Calu3 (cell line): ENCODE data around the gene GPAM. TPM values are rescaled to one million over a fixed set of nuclear protein-coding genes. Genes with fewer than 3 reads are reported as not detected.

ENCODE experiments used
- BruUV-seq: library from RNA; stranded (reverse); fragments of 400-500 nt; replicated peaks from 2 replicates; lab custom pipeline; 2021; lab: Mats Ljungman, UMichigan
- CTCF ChIA-PET: fragments of 300-600 bp; sonication (Branson Sonifier 250); formaldehyde crosslinking; loops from one replicate; lab custom pipeline; 2022; ENCODE audit warnings: antibody characterized with exemption; lab: Charles Lee
- DNase-seq: peaks from one replicate; pipeline ENCODE4 v3.0.0; 2022
- H3K27ac Mint-ChIP-seq: one replicate; pipeline ENCODE4 v1.8.0; 2022; ENCODE audit warnings: mixed read lengths; ENCODE audit not compliant: unreplicated experiment
- H3K27me3 Mint-ChIP-seq: one replicate; pipeline ENCODE4 v1.8.0; 2022; ENCODE audit warnings: mixed read lengths; ENCODE audit not compliant: unreplicated experiment
- H3K36me3 Mint-ChIP-seq: one replicate; pipeline ENCODE4 v1.8.0; 2022; ENCODE audit warnings: mild to moderate bottlenecking, moderate library complexity, mixed read lengths; ENCODE audit not compliant: insufficient read depth, unreplicated experiment
- H3K4me1 Mint-ChIP-seq: one replicate; pipeline ENCODE4 v1.8.0; 2022; ENCODE audit warnings: mild to moderate bottlenecking, low read depth, mixed read lengths; ENCODE audit not compliant: unreplicated experiment
- H3K4me3 Mint-ChIP-seq: one replicate; pipeline ENCODE4 v1.8.0; 2022; ENCODE audit warnings: mild to moderate bottlenecking, low read depth, moderate library complexity, mixed read lengths; ENCODE audit not compliant: unreplicated experiment
- H3K9me3 Mint-ChIP-seq: one replicate; pipeline ENCODE4 v1.8.0; 2022; ENCODE audit warnings: low read depth, mixed read lengths; ENCODE audit not compliant: unreplicated experiment
- intact Hi-C: fragments of 100-400 bp; cut with micrococcal nuclease; formaldehyde crosslinking; loops from one replicate; pipeline ENCODE4 v1.10.0; 2022; ENCODE audit not compliant: unreplicated experiment
- total RNA-seq: library from RNA; stranded (reverse); gene quantifications from 2 replicates; pipeline ENCODE4 v1.2.3, GENCODE V29; 2022
- TF ChIP-seq, protein P1 (sequence below): fragments of 200-600 bp; IDR thresholded peaks from one replicate; pipeline ENCODE4 v1.8.0; 2022; ENCODE audit warnings: antibody characterized with exemption; ENCODE audit not compliant: unreplicated experiment

Gene GPAM
- total RNA-seq, 1 experiment from 2014 or later = 6.5 TPM

- intact Hi-C loops = no loop called here
- Mint-ChIP-seq H3K27ac (no peak overlapping the region), H3K4me3 (no peak overlapping the region), H3K4me1 (no peaks in the 10 kb centered on the region), H3K9me3 (no peaks in the 10 kb centered on the region), H3K27me3 (peaks cover 34% of the 10 kb centered on the region), H3K36me3 (no peaks in the 10 kb centered on the region)
- no peak for DNase-seq
- CTCF ChIA-PET = no interaction called here
- no TSS peak for BruUV-seq
- TF ChIP-seq, protein P1, sequence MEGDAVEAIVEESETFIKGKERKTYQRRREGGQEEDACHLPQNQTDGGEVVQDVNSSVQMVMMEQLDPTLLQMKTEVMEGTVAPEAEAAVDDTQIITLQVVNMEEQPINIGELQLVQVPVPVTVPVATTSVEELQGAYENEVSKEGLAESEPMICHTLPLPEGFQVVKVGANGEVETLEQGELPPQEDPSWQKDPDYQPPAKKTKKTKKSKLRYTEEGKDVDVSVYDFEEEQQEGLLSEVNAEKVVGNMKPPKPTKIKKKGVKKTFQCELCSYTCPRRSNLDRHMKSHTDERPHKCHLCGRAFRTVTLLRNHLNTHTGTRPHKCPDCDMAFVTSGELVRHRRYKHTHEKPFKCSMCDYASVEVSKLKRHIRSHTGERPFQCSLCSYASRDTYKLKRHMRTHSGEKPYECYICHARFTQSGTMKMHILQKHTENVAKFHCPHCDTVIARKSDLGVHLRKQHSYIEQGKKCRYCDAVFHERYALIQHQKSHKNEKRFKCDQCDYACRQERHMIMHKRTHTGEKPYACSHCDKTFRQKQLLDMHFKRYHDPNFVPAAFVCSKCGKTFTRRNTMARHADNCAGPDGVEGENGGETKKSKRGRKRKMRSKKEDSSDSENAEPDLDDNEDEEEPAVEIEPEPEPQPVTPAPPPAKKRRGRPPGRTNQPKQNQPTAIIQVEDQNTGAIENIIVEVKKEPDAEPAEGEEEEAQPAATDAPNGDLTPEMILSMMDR = no peak
Observed at GRCh38 chr10:112223725-112224124, 40.2 kb upstream of the GPAM start.

DNA sequence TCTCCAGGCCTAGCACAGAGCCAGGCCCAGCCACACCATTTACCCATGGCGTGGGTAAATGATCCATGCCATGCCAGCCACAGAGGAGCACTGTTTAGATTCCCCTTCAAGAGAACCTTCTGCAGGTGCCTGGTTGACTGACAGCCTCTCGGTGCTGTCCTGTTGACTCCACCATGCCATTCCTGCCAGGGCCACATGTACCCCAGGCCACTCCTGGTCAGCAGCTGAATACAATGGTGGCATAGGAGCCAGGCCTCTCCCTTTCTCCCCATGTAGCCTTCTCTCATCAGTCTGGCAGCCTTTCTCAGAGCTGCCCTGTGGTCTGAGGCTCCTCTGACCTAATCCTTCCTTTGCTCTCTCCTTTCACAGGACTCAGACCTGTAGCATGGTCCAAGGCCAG is 39.2 kb upstream of the GPAM start:
- TF ChIP-seq, protein P1 = no peak
- no peak for DNase-seq
- CTCF ChIA-PET = no interaction called here
- Mint-ChIP-seq H3K27me3 (peaks cover 44% of the 10 kb centered on the region), H3K27ac (no peak overlapping the region), H3K4me1 (no peaks in the 10 kb centered on the region), H3K9me3 (no peaks in the 10 kb centered on the region), H3K4me3 (no peak overlapping the region), H3K36me3 (no peaks in the 10 kb centered on the region)
- BruUV-seq = no TSS peak
- intact Hi-C loops = no loop called here

GRCh38 chr10:112221545-112221944 is 38.0 kb upstream of the GPAM start:
- intact Hi-C loops = no loop called here
- Mint-ChIP-seq H3K4me1 (no peaks in the 10 kb centered on the region), H3K27me3 (peaks cover 53% of the 10 kb centered on the region), H3K36me3 (no peaks in the 10 kb centered on the region), H3K27ac (no peak overlapping the region), H3K4me3 (no peak overlapping the region), H3K9me3 (no peaks in the 10 kb centered on the region)
- no peak for DNase-seq
- CTCF ChIA-PET = no interaction called here
- TF ChIP-seq, protein P1 = no peak
- no TSS peak for BruUV-seq

DNA sequence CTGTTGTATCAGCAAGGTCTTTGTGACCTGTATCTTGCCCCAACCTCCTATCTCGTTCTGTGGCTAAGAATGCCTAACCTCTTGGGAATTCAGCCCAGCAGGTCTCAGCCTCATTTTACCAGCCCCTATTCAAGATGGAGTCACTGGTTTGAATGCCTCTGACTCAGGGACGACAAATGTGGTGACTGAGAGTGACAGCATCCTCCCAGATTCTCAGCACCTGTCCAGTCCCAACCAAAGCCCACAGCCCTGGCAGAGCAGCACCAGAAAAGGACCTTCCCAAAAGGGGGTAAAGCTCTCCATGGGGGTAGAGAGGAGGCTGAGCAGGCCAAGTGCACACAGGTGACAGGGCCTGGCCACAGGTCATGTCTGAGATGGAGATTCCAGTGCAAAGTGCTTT is 35.4 kb upstream of the GPAM start:
- no peaks in the 10 kb centered on the region for H3K9me3 Mint-ChIP-seq
- intact Hi-C loops = no loop called here
- H3K27me3 Mint-ChIP-seq = peaks cover 61% of the 10 kb centered on the region
- no peak overlapping the region for H3K4me3 Mint-ChIP-seq
- CTCF ChIA-PET = no interaction called here
- no peaks in the 10 kb centered on the region for H3K36me3 Mint-ChIP-seq
- DNase-seq = no peak
- no TSS peak for BruUV-seq
- no peak overlapping the region for H3K27ac Mint-ChIP-seq
- no peaks in the 10 kb centered on the region for H3K4me1 Mint-ChIP-seq
- TF ChIP-seq, protein P1 = no peak
